WTC11 (cell line): ENCODE measurements around the gene PFDN5. TPM values are rescaled to one million over a fixed set of nuclear protein-coding genes. Genes with fewer than 3 reads are reported as not detected.

Experiments
- ATAC-seq: fragments of 200-7000 bp; cut with Tn5 transposase; 2 replicates; pipeline ENCODE4 v1.10.0; 2021; ENCODE audit warnings: mild to moderate bottlenecking, moderate library complexity
- CTCF ChIA-PET: fragments of 300-600 bp; sonication (Branson Sonifier 250); formaldehyde crosslinking; loops from one replicate; lab custom pipeline; 2021; ENCODE audit warnings: antibody characterized with exemption; lab: Charles Lee
- POLR2A ChIA-PET: fragments of 350-600 bp; sonication (Branson Sonifier 250); formaldehyde crosslinking; loops from one replicate; lab custom pipeline; 2021; ENCODE audit warnings: antibody characterized with exemption; lab: Charles Lee
- DNase-seq: peaks from one replicate; pipeline ENCODE4 v3.0.0; 2021; ENCODE audit warnings: low spot score
- H3K27ac Mint-ChIP-seq: 2 replicates; pipeline ENCODE4 v1.8.0; 2021; ENCODE audit warnings: mixed read lengths
- H3K27me3 Mint-ChIP-seq: 2 replicates; pipeline ENCODE4 v1.8.0; 2021; ENCODE audit warnings: low read depth, mild to moderate bottlenecking, moderate library complexity, mixed read lengths
- H3K36me3 Mint-ChIP-seq: 2 replicates; pipeline ENCODE4 v1.8.0; 2021; ENCODE audit warnings: mixed read lengths
- H3K4me1 Mint-ChIP-seq: 2 replicates; pipeline ENCODE4 v1.8.0; 2022; ENCODE audit warnings: mixed read lengths
- H3K4me3 Mint-ChIP-seq: 2 replicates; pipeline ENCODE4 v1.8.0; 2021; ENCODE audit warnings: mild to moderate bottlenecking, moderate library complexity, mixed read lengths
- H3K9me3 Mint-ChIP-seq: 2 replicates; pipeline ENCODE4 v1.8.0; 2021; ENCODE audit warnings: mixed read lengths
- ATF1 ChIP-seq: sonication (generic); formaldehyde crosslinking; IDR thresholded peaks from 2 replicates; pipeline ENCODE4 v1.8.1; 2023; ENCODE audit warnings: mild to moderate bottlenecking, moderate library complexity, missing genetic modification reagents
- CREM ChIP-seq: sonication (generic); formaldehyde crosslinking; IDR thresholded peaks from 2 replicates; pipeline ENCODE4 v1.8.1; 2022; ENCODE audit warnings: mild to moderate bottlenecking, missing genetic modification reagents, moderate library complexity
- CTCF ChIP-seq: fragments of 200-600 bp; IDR thresholded peaks from 2 replicates; pipeline ENCODE4 v1.8.0; 2022; ENCODE audit warnings: antibody characterized with exemption
- ELF4 ChIP-seq: sonication (generic); formaldehyde crosslinking; IDR thresholded peaks from 2 replicates; pipeline ENCODE4 v1.8.1; 2022; ENCODE audit warnings: low read depth, mild to moderate bottlenecking, moderate library complexity, missing genetic modification reagents
- ERG ChIP-seq: fragments of 250-450 bp; sonication (Bioruptor Pico); IDR thresholded peaks from 2 replicates; pipeline ENCODE4 v1.8.0; 2021; ENCODE audit warnings: mild to moderate bottlenecking
- HMGA2 ChIP-seq: fragments of 250-450 bp; sonication (Bioruptor Pico); IDR thresholded peaks from 2 replicates; pipeline ENCODE4 v1.4.0; 2021; ENCODE audit warnings: mild to moderate bottlenecking, moderate library complexity
- NFATC4 ChIP-seq: fragments of 250-450 bp; sonication (Bioruptor Pico); IDR thresholded peaks from 2 replicates; pipeline ENCODE4 v1.9.0; 2021; ENCODE audit warnings: mild to moderate bottlenecking
- NFE2L1 ChIP-seq: sonication (generic); formaldehyde crosslinking; IDR thresholded peaks from 2 replicates; pipeline ENCODE4 v1.8.1; 2023; ENCODE audit warnings: missing genetic modification reagents
- NR2C2 ChIP-seq: sonication (generic); formaldehyde crosslinking; IDR thresholded peaks from 2 replicates; pipeline ENCODE4 v1.8.0; 2022; ENCODE audit warnings: mild to moderate bottlenecking, missing genetic modification reagents
- NR3C1 ChIP-seq: sonication (generic); formaldehyde crosslinking; conservative IDR thresholded peaks from 2 replicates; pipeline ENCODE4 v1.8.1; 2023; ENCODE audit warnings: low read depth, mild to moderate bottlenecking, missing genetic modification reagents
- PREB ChIP-seq: sonication (generic); formaldehyde crosslinking; IDR thresholded peaks from 2 replicates; pipeline ENCODE4 v1.8.1; 2022; ENCODE audit warnings: mild to moderate bottlenecking, missing genetic modification reagents, moderate library complexity, borderline replicate concordance
- TP53 ChIP-seq: sonication (generic); formaldehyde crosslinking; IDR thresholded peaks from 2 replicates; pipeline ENCODE4 v1.8.1; 2023; ENCODE audit warnings: mild to moderate bottlenecking, missing genetic modification reagents
- ZNF219 ChIP-seq: sonication (generic); formaldehyde crosslinking; IDR thresholded peaks from 2 replicates; pipeline ENCODE4 v1.8.0; 2023; ENCODE audit warnings: missing genetic modification reagents, mild to moderate bottlenecking, borderline replicate concordance
- ZNF416 ChIP-seq: fragments of 250-450 bp; sonication (Bioruptor Pico); IDR thresholded peaks from 2 replicates; pipeline ENCODE4 v1.9.0; 2021; ENCODE audit warnings: mild to moderate bottlenecking, inconsistent platforms
- ZNF425 ChIP-seq: fragments of 250-450 bp; sonication (Bioruptor Pico); conservative IDR thresholded peaks from 2 replicates; pipeline ENCODE4 v1.9.0; 2021; ENCODE audit warnings: mild to moderate bottlenecking
- ZNF512 ChIP-seq: sonication (generic); formaldehyde crosslinking; IDR thresholded peaks from 2 replicates; pipeline ENCODE4 v1.8.1; 2022; ENCODE audit warnings: missing genetic modification reagents, borderline replicate concordance
- ZNF671 ChIP-seq: fragments of 250-450 bp; sonication (Bioruptor Pico); IDR thresholded peaks from 2 replicates; pipeline ENCODE4 v1.8.0; 2021; ENCODE audit warnings: mild to moderate bottlenecking
- total RNA-seq: library from RNA; stranded (reverse); gene quantifications from 3 replicates; pipeline ENCODE4 v1.2.3, GENCODE V29; 2021
- TF ChIP-seq, protein P1 (sequence below): sonication (generic); formaldehyde crosslinking; IDR thresholded peaks from 2 replicates; pipeline ENCODE4 v1.8.0; 2023; ENCODE audit warnings: missing genetic modification reagents, mild to moderate bottlenecking, borderline replicate concordance
- TF ChIP-seq, protein P2 (sequence below): sonication (generic); formaldehyde crosslinking; conservative IDR thresholded peaks from 2 replicates; pipeline ENCODE4 v1.8.1; 2023; ENCODE audit warnings: mild to moderate bottlenecking, low read depth, missing genetic modification reagents, moderate library complexity
- TF ChIP-seq, protein P3 (sequence below): sonication (generic); formaldehyde crosslinking; conservative IDR thresholded peaks from 2 replicates; pipeline ENCODE4 v1.8.1; 2022; ENCODE audit warnings: mild to moderate bottlenecking, missing genetic modification reagents

The PFDN5 gene
- total RNA-seq, 1 experiment from 2014 or later, result 263 TPM

- TF ChIP-seq, protein P1, sequence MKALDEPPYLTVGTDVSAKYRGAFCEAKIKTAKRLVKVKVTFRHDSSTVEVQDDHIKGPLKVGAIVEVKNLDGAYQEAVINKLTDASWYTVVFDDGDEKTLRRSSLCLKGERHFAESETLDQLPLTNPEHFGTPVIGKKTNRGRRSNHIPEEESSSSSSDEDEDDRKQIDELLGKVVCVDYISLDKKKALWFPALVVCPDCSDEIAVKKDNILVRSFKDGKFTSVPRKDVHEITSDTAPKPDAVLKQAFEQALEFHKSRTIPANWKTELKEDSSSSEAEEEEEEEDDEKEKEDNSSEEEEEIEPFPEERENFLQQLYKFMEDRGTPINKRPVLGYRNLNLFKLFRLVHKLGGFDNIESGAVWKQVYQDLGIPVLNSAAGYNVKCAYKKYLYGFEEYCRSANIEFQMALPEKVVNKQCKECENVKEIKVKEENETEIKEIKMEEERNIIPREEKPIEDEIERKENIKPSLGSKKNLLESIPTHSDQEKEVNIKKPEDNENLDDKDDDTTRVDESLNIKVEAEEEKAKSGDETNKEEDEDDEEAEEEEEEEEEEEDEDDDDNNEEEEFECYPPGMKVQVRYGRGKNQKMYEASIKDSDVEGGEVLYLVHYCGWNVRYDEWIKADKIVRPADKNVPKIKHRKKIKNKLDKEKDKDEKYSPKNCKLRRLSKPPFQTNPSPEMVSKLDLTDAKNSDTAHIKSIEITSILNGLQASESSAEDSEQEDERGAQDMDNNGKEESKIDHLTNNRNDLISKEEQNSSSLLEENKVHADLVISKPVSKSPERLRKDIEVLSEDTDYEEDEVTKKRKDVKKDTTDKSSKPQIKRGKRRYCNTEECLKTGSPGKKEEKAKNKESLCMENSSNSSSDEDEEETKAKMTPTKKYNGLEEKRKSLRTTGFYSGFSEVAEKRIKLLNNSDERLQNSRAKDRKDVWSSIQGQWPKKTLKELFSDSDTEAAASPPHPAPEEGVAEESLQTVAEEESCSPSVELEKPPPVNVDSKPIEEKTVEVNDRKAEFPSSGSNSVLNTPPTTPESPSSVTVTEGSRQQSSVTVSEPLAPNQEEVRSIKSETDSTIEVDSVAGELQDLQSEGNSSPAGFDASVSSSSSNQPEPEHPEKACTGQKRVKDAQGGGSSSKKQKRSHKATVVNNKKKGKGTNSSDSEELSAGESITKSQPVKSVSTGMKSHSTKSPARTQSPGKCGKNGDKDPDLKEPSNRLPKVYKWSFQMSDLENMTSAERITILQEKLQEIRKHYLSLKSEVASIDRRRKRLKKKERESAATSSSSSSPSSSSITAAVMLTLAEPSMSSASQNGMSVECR (CRISPR knock-in tag), result no peak
- TF ChIP-seq ELF4 (CRISPR knock-in tag) (no peak), NR3C1 (CRISPR knock-in tag) (no peak), CTCF (no peak), ZNF512 (CRISPR knock-in tag) (no peak)
- TF ChIP-seq, protein P2, sequence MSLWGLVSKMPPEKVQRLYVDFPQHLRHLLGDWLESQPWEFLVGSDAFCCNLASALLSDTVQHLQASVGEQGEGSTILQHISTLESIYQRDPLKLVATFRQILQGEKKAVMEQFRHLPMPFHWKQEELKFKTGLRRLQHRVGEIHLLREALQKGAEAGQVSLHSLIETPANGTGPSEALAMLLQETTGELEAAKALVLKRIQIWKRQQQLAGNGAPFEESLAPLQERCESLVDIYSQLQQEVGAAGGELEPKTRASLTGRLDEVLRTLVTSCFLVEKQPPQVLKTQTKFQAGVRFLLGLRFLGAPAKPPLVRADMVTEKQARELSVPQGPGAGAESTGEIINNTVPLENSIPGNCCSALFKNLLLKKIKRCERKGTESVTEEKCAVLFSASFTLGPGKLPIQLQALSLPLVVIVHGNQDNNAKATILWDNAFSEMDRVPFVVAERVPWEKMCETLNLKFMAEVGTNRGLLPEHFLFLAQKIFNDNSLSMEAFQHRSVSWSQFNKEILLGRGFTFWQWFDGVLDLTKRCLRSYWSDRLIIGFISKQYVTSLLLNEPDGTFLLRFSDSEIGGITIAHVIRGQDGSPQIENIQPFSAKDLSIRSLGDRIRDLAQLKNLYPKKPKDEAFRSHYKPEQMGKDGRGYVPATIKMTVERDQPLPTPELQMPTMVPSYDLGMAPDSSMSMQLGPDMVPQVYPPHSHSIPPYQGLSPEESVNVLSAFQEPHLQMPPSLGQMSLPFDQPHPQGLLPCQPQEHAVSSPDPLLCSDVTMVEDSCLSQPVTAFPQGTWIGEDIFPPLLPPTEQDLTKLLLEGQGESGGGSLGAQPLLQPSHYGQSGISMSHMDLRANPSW (CRISPR knock-in tag), result no peak
Measured at GRCh38 chr12:53254816-53255545, 40.4 kb upstream of the PFDN5 start (continued).

- Mint-ChIP-seq H3K4me1 (peaks cover 16% of the 10 kb centered on the region), H3K27me3 (no peaks in the 10 kb centered on the region), H3K36me3 (peaks cover 4% of the 10 kb centered on the region; the same call in 1 of the 2 replicates), H3K9me3 (no peaks in the 10 kb centered on the region), H3K27ac (no peak overlapping the region), H3K4me3 (no peak overlapping the region)
- DNase-seq, result no peak
- no peak for ATAC-seq
- ChIA-PET CTCF (interaction anchor here (1.6 to 12.6 kb wide), 3 partner anchors 12 to 58 kb away, joined by 6 to 188 read pairs (median 15); partner anchors contain the start of gene ESPL1), POLR2A (no interaction called here)
- TF ChIP-seq NR2C2 (CRISPR knock-in tag) (no peak), NFATC4 (CRISPR knock-in tag) (no peak), ERG (no peak), ZNF425 (CRISPR knock-in tag) (no peak), TP53 (CRISPR knock-in tag) (no peak), CREM (CRISPR knock-in tag) (no peak), ZNF416 (CRISPR knock-in tag) (no peak), ZNF671 (CRISPR knock-in tag) (no peak), ATF1 (CRISPR knock-in tag) (no peak), ZNF219 (CRISPR knock-in tag) (no peak), PREB (CRISPR knock-in tag) (no peak), NFE2L1 (CRISPR knock-in tag) (no peak), HMGA2 (CRISPR knock-in tag) (no peak)
- TF ChIP-seq, protein P3, sequence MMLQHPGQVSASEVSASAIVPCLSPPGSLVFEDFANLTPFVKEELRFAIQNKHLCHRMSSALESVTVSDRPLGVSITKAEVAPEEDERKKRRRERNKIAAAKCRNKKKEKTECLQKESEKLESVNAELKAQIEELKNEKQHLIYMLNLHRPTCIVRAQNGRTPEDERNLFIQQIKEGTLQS (CRISPR knock-in tag), result no peak
Measured at GRCh38 chr12:53255996-53256395, 39.3 kb upstream of the PFDN5 start.
